ENCODE data around the gene NLRP8.

DNA sequence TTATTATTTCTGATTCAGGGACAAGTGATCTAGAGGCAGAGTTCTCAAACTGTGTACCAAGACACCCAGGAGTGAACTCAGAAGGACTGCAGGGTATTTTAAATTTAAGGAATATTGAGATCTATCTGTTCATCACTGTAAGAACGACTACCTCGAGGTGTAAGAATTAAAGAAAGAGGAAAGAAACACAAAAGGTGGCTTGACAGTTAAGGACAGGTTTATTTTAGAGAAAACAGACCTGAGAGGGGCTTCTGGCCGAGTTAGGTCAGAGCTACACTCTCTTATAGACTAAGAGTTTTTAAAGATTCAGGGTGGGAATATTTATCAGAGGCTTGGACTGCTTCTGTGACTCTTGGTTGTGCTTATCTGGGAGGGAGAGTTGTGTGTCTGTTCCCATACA lies 26.4 kb downstream of the NLRP8 start:
- TF ChIP-seq POLR2A (IDR thresholded peaks at IDR 0.05), result no peak
- TF ChIP-seq, protein P1, sequence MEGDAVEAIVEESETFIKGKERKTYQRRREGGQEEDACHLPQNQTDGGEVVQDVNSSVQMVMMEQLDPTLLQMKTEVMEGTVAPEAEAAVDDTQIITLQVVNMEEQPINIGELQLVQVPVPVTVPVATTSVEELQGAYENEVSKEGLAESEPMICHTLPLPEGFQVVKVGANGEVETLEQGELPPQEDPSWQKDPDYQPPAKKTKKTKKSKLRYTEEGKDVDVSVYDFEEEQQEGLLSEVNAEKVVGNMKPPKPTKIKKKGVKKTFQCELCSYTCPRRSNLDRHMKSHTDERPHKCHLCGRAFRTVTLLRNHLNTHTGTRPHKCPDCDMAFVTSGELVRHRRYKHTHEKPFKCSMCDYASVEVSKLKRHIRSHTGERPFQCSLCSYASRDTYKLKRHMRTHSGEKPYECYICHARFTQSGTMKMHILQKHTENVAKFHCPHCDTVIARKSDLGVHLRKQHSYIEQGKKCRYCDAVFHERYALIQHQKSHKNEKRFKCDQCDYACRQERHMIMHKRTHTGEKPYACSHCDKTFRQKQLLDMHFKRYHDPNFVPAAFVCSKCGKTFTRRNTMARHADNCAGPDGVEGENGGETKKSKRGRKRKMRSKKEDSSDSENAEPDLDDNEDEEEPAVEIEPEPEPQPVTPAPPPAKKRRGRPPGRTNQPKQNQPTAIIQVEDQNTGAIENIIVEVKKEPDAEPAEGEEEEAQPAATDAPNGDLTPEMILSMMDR (IDR thresholded peaks at IDR 0.05), result no peak
